Measurements from ENCODE around the gene RBKS.

The RBKS gene

GRCh38 chr2:27735263-27735904 lies 154.8 kb downstream of the RBKS start:
- H3K4me3 ChIP-seq (ENCODE audit: low read length in 2 of 2): peak overlapping the region; percentile 71 to 79
- no peaks in the 10 kb centered on the region for H3K9me3 ChIP-seq (ENCODE audit: control insufficient read depth in 2 of 2, low read length in 2 of 2)
- peak overlapping the region; percentile 74 to 85 for H3K9ac ChIP-seq (ENCODE audit: low read length in 2 of 2)
- H3K27ac ChIP-seq (ENCODE audit: low read length): peak overlapping the region; percentile 67
- H3K36me3 ChIP-seq (ENCODE audit: control insufficient read depth in 2 of 2, insufficient read depth in 2 of 2, low read length in 2 of 2): no peaks in the 10 kb centered on the region
- no peaks in the 10 kb centered on the region for H3K27me3 ChIP-seq (ENCODE audit: control insufficient read depth in 1 of 2, insufficient read depth in 2 of 2, low read length in 2 of 2)
- peaks cover 18% of the 10 kb centered on the region for H3K4me1 ChIP-seq (ENCODE audit: control insufficient read depth, insufficient read depth, low read length)

DNA sequence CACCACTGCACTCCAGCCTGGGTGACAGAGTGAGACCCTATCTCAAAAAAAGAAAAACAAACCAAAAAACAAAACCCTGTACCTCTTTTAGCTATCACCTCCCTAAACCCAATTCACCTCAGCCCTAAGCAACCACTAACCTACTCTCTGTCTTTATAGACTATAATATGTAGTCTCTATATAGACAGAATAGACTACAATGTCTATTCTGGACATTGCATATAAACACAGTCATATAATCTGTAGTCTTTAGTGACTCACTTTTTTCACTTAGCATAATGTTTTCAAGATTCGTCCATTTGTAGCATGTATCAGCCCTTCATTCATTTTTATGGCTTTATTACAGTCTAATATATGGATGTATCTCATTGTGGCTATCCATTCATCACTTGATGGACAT lies 155.9 kb downstream of the RBKS start:
- Histone ChIP-seq H3K9ac (ENCODE audit: low read length in 2 of 2) (no peak overlapping the region), H3K9me3 (ENCODE audit: control insufficient read depth in 2 of 2, low read length in 2 of 2) (no peaks in the 10 kb centered on the region), H3K4me1 (ENCODE audit: control insufficient read depth, insufficient read depth, low read length) (peaks cover 18% of the 10 kb centered on the region), H3K36me3 (ENCODE audit: control insufficient read depth in 2 of 2, insufficient read depth in 2 of 2, low read length in 2 of 2) (no peaks in the 10 kb centered on the region), H3K27ac (ENCODE audit: low read length) (no peak overlapping the region), H3K27me3 (ENCODE audit: control insufficient read depth in 1 of 2, insufficient read depth in 2 of 2, low read length in 2 of 2) (no peaks in the 10 kb centered on the region), H3K4me3 (ENCODE audit: low read length in 2 of 2) (no peak overlapping the region)

All from stomach smooth muscle (tissue), 2 donors.